ENCODE results near the gene SLC24A3. TPM values are rescaled to one million over a fixed set of nuclear protein-coding genes. Genes with fewer than 3 reads are reported as not detected.

SLC24A3 gene
- total and polyA plus RNA-seq, 5 experiments from 2014 or later, result not detected

DNA sequence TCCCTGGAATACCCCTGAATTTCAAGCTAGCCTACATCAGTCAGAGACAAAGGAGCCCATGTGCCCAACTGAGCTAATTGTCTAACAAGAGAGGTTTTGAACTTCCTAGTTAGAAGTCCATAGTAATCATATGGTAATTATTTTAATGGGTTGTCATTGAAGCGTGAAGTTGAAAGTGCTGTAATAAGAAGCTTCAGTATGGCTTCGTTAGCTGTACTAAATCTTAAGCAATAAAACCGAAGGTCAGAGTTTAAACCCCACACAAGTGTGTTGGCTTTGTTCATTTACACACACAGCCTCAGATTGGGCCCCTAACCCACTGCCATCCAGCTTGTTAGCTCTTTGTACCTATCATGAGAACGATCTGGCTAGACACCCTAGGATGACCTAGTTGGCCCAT lies 350.0 kb downstream of the SLC24A3 start:
- Mint-ChIP-seq H3K27me3 (peaks cover 0 to 9% (median 0%) of the 10 kb centered on the region in 5 donors), H3K4me1 (no peaks in the 10 kb centered on the region), H3K9me3 (no peaks in the 10 kb centered on the region), H3K27ac (no peak overlapping the region), H3K36me3 (no peaks in the 10 kb centered on the region), H3K4me3 (no peak overlapping the region)
- ATAC-seq (no peak), DNase-seq (no peak)
- POLR2A ChIA-PET, result no interaction called here

- DNase-seq, result no peak
- Mint-ChIP-seq H3K4me3 (no peak overlapping the region), H3K9me3 (no peaks in the 10 kb centered on the region), H3K36me3 (no peaks in the 10 kb centered on the region), H3K27ac (no peak overlapping the region), H3K27me3 (peaks cover 0 to 9% (median 0%) of the 10 kb centered on the region in 5 donors), H3K4me1 (no peaks in the 10 kb centered on the region)
- POLR2A ChIA-PET, result no interaction called here
- no peak for ATAC-seq
Measured at GRCh38 chr20:19564261-19564660, 351.8 kb downstream of the SLC24A3 start.

DNA sequence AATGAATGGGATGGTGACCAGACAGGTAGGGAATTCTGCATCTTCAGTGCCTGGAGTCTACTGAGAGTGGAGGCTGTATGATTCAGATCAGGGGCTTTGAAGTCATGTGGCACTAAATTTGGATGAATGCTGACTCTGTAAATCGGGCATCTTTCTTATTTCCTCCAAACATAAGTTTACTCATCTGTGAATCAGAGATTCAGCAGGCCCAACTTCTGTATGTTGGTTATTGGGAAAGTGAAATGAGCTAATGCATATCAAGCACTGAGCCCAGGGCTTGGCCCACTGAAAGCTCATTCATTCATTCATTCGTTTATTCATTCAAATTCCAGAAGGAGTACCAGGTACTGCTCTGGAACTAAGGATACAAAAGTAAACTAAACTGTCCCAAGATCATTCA lies 353.3 kb downstream of the SLC24A3 start:
- no peaks in the 10 kb centered on the region for H3K36me3 Mint-ChIP-seq
- DNase-seq, result no peak
- POLR2A ChIA-PET, result no interaction called here
- no peak for ATAC-seq
- H3K4me1 Mint-ChIP-seq, result no peaks in the 10 kb centered on the region
- peaks cover 0 to 17% (median 0%) of the 10 kb centered on the region in 5 donors for H3K27me3 Mint-ChIP-seq
- no peak overlapping the region for H3K27ac Mint-ChIP-seq
- H3K9me3 Mint-ChIP-seq, result peaks cover 0 to 12% (median 5%) of the 10 kb centered on the region in 9 donors
- no peak overlapping the region for H3K4me3 Mint-ChIP-seq

GRCh38 chr20:19566226-19566945 lies 353.9 kb downstream of the SLC24A3 start:
- POLR2A ChIA-PET, result no interaction called here
- no peaks in the 10 kb centered on the region for H3K4me1 Mint-ChIP-seq
- no peak overlapping the region for H3K4me3 Mint-ChIP-seq
- DNase-seq (no peak), ATAC-seq (no peak)
- no peak overlapping the region for H3K27ac Mint-ChIP-seq
- H3K36me3 Mint-ChIP-seq, result no peaks in the 10 kb centered on the region
- peaks cover 0 to 17% (median 0%) of the 10 kb centered on the region in 5 donors for H3K27me3 Mint-ChIP-seq
- peaks cover 0 to 12% (median 5%) of the 10 kb centered on the region in 9 donors for H3K9me3 Mint-ChIP-seq

DNA sequence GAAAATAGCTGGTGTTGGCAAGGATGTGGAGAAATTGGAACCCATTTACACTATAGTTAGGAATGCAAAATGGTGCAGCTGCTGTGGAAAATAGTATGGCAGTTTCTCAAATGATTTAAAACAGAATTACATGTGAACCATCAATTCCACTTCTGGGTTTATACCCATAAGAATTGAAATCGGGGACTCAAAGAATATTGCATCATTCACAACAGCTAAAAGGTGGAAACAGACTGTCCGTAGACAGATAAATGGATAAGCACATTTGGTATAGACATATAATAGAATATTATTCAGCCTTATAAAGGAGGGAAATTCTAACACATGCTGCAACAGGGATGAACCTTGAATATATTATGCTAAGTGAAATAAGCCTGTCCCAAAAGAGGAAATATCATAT lies 355.7 kb downstream of the SLC24A3 start:
- POLR2A ChIA-PET, result no interaction called here
- no peak overlapping the region for H3K4me3 Mint-ChIP-seq
- H3K36me3 Mint-ChIP-seq, result no peaks in the 10 kb centered on the region
- H3K9me3 Mint-ChIP-seq, result peaks cover 0 to 12% (median 5%) of the 10 kb centered on the region in 9 donors
- ATAC-seq (no peak), DNase-seq (no peak)
- no peak overlapping the region for H3K27ac Mint-ChIP-seq
- no peaks in the 10 kb centered on the region for H3K4me1 Mint-ChIP-seq
- H3K27me3 Mint-ChIP-seq, result peaks cover 0 to 17% (median 3%) of the 10 kb centered on the region in 5 donors

GRCh38 chr20:19571996-19572395 lies 359.6 kb downstream of the SLC24A3 start:
- Mint-ChIP-seq H3K9me3 (peaks cover 0 to 12% (median 5%) of the 10 kb centered on the region in 9 donors), H3K4me3 (no peak overlapping the region), H3K36me3 (no peaks in the 10 kb centered on the region), H3K27me3 (peaks cover 0 to 8% (median 0%) of the 10 kb centered on the region in 5 donors), H3K27ac (no peak overlapping the region), H3K4me1 (no peaks in the 10 kb centered on the region)
- ATAC-seq (no peak), DNase-seq (no peak)
- POLR2A ChIA-PET, result no interaction called here

DNA sequence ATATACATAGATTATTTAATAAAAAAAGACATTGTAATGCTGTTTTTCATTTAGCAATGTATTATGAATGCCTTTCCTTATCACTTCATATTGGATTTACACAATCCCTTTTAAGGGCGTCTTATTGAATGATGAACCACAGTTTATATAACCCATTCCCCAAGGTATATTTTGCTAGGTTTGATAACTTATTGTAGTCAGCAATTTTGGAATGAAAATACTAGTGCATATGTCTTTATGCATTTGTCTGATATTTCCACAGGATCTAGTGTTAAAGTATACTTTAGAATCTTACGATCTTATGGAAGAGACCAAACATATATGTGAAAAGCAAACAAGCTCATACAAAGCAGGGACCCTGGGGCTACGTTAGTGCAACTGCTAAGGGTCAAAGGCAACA lies 365.2 kb downstream of the SLC24A3 start:
- Mint-ChIP-seq H3K4me1 (peaks cover 0 to 2% (median 0%) of the 10 kb centered on the region in 4 donors), H3K4me3 (no peak overlapping the region), H3K27ac (no peak overlapping the region), H3K36me3 (no peaks in the 10 kb centered on the region), H3K9me3 (no peaks in the 10 kb centered on the region), H3K27me3 (peaks cover 0 to 17% (median 3%) of the 10 kb centered on the region in 5 donors)
- POLR2A ChIA-PET, result no interaction called here
- ATAC-seq (no peak), DNase-seq (no peak)

- Mint-ChIP-seq H3K27me3 (peaks cover 0 to 18% (median 8%) of the 10 kb centered on the region in 5 donors), H3K36me3 (no peaks in the 10 kb centered on the region), H3K4me3 (no peak overlapping the region), H3K4me1 (peaks cover 0 to 2% (median 0%) of the 10 kb centered on the region in 4 donors), H3K9me3 (no peaks in the 10 kb centered on the region), H3K27ac (peak overlapping the region in 1 of 10 donors; percentile 53)
- POLR2A ChIA-PET, result no interaction called here
- no peak for DNase-seq
- no peak for ATAC-seq
Measured at GRCh38 chr20:19582782-19583181, 370.3 kb downstream of the SLC24A3 start.

DNA sequence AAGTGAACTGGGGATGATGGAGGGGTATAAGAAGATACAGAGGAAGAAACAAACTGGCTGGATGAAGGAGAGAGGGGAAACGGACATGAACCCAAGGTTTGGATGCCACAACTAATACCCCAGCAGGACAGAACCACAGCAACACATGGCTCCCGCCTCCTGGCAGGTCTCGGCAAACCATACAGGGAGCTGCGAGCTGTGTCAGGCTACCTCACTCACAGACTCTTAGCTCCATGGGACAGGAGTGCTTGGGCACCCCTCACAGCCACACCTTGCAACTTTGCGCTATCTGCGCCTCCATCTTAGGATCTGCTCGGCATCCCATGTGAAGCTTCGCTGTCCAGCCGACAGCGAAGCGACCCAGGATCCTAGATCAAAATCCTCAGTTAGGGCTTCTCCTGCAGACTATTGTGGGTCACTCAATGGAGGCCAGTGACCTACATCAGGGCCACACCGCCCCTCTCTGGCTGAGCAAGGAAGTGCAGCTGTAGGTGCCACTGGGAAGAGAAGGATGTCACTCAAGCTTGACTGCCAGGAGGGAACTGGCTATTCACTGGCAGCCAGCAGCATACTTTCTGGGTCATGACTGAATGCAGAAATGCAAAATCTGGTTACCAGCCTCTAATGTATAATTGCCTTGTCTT lies 371.2 kb downstream of the SLC24A3 start:
- POLR2A ChIA-PET, result no interaction called here
- Mint-ChIP-seq H3K4me1 (peaks cover 0 to 2% (median 0%) of the 10 kb centered on the region in 4 donors), H3K9me3 (no peaks in the 10 kb centered on the region), H3K27ac (no peak overlapping the region), H3K4me3 (no peak overlapping the region), H3K27me3 (peaks cover 0 to 18% (median 8%) of the 10 kb centered on the region in 5 donors), H3K36me3 (no peaks in the 10 kb centered on the region)
- DNase-seq (peak in 8 of 10 donors; percentile 6 to 44 (median 30)), ATAC-seq (peak in 1 of 2 donors; percentile 43)

- Mint-ChIP-seq H3K36me3 (no peaks in the 10 kb centered on the region), H3K27ac (no peak overlapping the region), H3K4me1 (peaks cover 0 to 1% (median 0%) of the 10 kb centered on the region in 4 donors), H3K27me3 (peaks cover 0 to 7% (median 0%) of the 10 kb centered on the region in 5 donors), H3K4me3 (no peak overlapping the region), H3K9me3 (no peaks in the 10 kb centered on the region)
- no peak for DNase-seq
- ATAC-seq, result no peak
- POLR2A ChIA-PET, result no interaction called here
Measured at GRCh38 chr20:19588241-19588640, 375.8 kb downstream of the SLC24A3 start.

- Mint-ChIP-seq H3K4me1 (peaks cover 0 to 1% (median 0%) of the 10 kb centered on the region in 4 donors), H3K36me3 (no peaks in the 10 kb centered on the region), H3K27ac (no peak overlapping the region), H3K4me3 (no peak overlapping the region), H3K27me3 (peaks cover 0 to 7% (median 0%) of the 10 kb centered on the region in 5 donors), H3K9me3 (no peaks in the 10 kb centered on the region)
- ATAC-seq (no peak), DNase-seq (no peak)
- POLR2A ChIA-PET, result no interaction called here
Measured at GRCh38 chr20:19588732-19589131, 376.3 kb downstream of the SLC24A3 start.

DNA sequence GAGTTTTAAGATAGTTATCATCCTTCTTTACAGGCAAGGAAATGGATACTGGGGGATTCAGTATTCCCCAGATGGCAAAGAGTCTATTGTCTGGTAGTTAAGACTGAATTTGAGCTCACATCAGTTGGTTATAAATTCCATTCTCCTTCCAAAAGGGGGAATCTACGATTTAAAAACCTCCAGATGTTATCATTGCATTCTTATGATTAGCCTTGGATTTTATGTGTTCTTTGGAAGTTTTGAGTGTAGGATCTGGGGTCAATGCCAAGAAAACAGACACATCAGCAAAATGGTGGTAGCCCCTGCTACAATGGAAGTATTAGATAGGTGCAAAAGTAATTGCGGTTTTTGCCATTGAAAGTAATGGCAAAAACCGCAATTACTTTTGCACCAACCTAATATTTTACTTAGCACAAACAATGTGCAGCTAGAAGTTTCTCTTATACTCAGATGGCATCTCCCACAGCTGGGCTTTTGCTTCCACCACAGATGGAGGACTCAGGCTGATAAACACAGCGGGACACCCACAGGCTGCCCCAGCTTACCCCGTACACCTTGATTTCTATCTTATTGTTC lies 377.4 kb downstream of the SLC24A3 start:
- Mint-ChIP-seq H3K9me3 (no peaks in the 10 kb centered on the region), H3K4me1 (peaks cover 0 to 1% (median 0%) of the 10 kb centered on the region in 4 donors), H3K27ac (no peak overlapping the region), H3K36me3 (no peaks in the 10 kb centered on the region), H3K4me3 (no peak overlapping the region), H3K27me3 (peaks cover 0 to 4% (median 3%) of the 10 kb centered on the region in 5 donors)
- ATAC-seq, result no peak
- no peak for DNase-seq
- POLR2A ChIA-PET, result no interaction called here

DNA sequence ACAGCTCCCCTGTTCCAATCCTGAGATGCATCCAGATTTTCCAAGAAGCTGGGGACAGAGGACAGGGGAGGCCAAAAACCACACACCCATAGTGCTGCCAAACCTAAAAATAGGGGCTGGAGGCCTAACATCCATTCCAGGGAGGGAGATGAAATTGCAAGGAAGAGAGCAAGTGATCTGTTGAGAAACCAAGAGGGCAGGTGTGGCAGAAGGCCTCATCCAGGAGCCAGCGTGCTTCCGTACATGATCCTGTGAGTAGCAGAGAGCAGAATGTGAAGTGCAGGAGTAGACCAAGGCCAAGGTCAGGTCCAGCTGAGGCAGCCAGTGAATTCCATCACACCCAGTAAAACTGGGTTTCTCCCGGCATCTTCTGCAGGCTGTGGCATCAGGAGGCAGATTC lies 377.9 kb downstream of the SLC24A3 start:
- Mint-ChIP-seq H3K9me3 (no peaks in the 10 kb centered on the region), H3K4me3 (no peak overlapping the region), H3K27me3 (peaks cover 0 to 5% (median 3%) of the 10 kb centered on the region in 5 donors), H3K27ac (no peak overlapping the region), H3K4me1 (peaks cover 0 to 1% (median 0%) of the 10 kb centered on the region in 4 donors), H3K36me3 (no peaks in the 10 kb centered on the region)
- POLR2A ChIA-PET, result no interaction called here
- DNase-seq (no peak), ATAC-seq (no peak)
